ENCODE results near the gene RCBTB2.

The RCBTB2 gene

DNA sequence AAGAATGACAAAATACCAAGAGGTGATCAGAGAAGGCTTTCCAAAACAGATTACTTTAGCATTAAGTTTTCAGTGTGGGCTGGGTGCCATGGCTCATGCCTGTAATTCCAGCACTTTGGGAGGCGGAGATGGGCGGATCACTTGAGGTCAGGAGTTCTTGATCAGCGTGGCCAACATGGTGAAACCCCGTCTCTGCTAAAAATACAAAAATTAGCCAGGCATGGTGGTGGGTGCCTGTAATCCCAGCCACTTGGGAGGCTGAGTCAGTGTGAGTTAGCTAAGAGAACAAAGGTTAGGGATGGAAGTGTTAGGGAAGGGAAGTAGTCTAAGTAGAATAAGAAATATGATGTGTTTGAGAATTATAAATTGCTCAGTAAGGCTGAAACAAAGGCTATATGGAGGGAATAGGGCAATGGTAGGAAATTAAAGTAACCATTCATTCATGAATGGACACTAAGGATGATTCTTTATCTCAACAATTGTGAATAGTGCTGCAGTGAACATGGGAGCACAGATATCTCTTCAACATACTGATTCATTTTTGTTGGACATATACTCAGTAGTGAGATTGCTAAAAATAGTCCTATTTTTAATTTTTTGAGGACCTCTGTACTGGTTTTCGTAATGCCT is 3.9 kb upstream of the RCBTB2 start:
- TF ChIP-seq ZNF274 (IDR thresholded peaks at IDR 0.05; ENCODE audit: low read depth, low read length) (no peak), SUZ12 (IDR thresholded peaks at IDR 0.05; ENCODE audit: extremely low read depth, insufficient read depth, insufficient read length) (no peak), YY1 (IDR thresholded peaks at IDR 0.05; ENCODE audit: insufficient read depth, insufficient read length) (no peak)

DNA sequence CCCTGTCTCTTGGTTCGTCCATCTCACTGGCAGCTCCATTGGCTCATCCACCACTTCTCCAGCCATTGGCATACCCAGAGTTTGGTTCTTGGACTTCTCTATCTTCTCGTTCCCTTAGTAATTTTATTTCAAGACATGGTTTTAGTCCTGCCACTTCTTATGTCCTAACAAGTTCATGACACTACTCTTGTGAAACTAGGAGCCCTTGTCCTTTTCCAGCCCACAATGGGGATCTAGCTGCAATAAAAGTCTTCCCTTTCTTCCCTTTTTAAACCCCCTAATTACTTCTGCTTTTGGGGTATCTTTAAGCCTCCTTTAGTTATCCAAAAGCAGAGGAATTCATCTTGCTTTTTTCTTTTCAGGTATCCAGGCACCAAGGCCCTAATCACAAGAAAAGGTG is 2.9 kb upstream of the RCBTB2 start:
- no peak for DNase-seq (ENCODE audit: low read depth, low spot score)
- H3K4me1 ChIP-seq (ENCODE audit: insufficient read depth, insufficient read length), result no peaks in the 10 kb centered on the region
- H3K9me3 ChIP-seq (ENCODE audit: insufficient read depth, low read length), result no peaks in the 10 kb centered on the region
- no peaks in the 10 kb centered on the region for H3K36me3 ChIP-seq (ENCODE audit: insufficient read depth, insufficient read length, low read length)
- no peak for TF ChIP-seq SUZ12 (IDR thresholded peaks at IDR 0.05; ENCODE audit: extremely low read depth, insufficient read depth, insufficient read length)
- no peak for TF ChIP-seq YY1 (IDR thresholded peaks at IDR 0.05; ENCODE audit: insufficient read depth, insufficient read length)
- no peak for TF ChIP-seq ZNF274 (IDR thresholded peaks at IDR 0.05; ENCODE audit: low read depth, low read length)
- no peak overlapping the region for H3K4me3 ChIP-seq (ENCODE audit: insufficient read length, low read depth)
- no peak overlapping the region for H3K9ac ChIP-seq (ENCODE audit: insufficient read length, low read depth)
- H3K27me3 ChIP-seq (ENCODE audit: insufficient read depth, insufficient read length), result no peaks in the 10 kb centered on the region

More for the DNA sequence above, 3.9 kb upstream of the RCBTB2 start:
- Histone ChIP-seq H3K4me3 (ENCODE audit: insufficient read length, low read depth) (no peak overlapping the region), H3K4me1 (ENCODE audit: insufficient read depth, insufficient read length) (no peaks in the 10 kb centered on the region), H3K27me3 (ENCODE audit: insufficient read depth, insufficient read length) (no peaks in the 10 kb centered on the region), H3K36me3 (ENCODE audit: insufficient read depth, insufficient read length, low read length) (no peaks in the 10 kb centered on the region), H3K9ac (ENCODE audit: insufficient read length, low read depth) (no peak overlapping the region), H3K9me3 (ENCODE audit: insufficient read depth, low read length) (no peaks in the 10 kb centered on the region)
- DNase-seq (ENCODE audit: low read depth, low spot score), result no peak

DNA sequence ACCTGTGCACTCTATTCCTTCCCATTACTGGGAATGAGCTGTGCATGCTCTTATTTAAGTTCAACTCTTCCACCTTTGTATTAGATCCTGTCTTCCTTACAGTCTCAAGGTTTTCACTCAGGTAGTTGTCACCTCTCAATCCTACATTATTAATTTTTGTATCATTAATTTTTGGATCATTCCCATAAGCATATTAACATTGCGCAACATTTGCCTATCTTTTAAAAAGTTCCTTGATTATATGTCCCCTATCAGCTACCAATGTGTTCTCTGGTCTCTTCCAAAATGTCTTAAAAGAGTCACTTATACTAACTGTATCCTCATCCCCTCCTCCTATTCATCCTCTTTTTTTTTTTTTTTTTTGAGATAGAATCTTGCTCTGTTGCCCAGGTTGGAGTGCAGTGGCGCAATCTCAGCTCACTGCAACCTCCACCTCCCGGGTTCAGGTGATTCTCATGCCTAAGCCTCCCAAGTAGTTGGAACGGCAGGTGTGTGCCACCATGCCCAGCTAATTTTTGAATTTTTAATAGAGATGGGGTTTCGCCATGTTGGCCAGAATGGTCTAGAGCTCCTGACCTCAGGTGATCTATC is 2.1 kb upstream of the RCBTB2 start:
- H3K9ac ChIP-seq (ENCODE audit: insufficient read length, low read depth), result no peak overlapping the region
- no peak overlapping the region for H3K4me3 ChIP-seq (ENCODE audit: insufficient read length, low read depth)
- no peaks in the 10 kb centered on the region for H3K36me3 ChIP-seq (ENCODE audit: insufficient read depth, insufficient read length, low read length)
- no peak for DNase-seq (ENCODE audit: low read depth, low spot score)
- no peaks in the 10 kb centered on the region for H3K27me3 ChIP-seq (ENCODE audit: insufficient read depth, insufficient read length)
- no peaks in the 10 kb centered on the region for H3K4me1 ChIP-seq (ENCODE audit: insufficient read depth, insufficient read length)
- no peaks in the 10 kb centered on the region for H3K9me3 ChIP-seq (ENCODE audit: insufficient read depth, low read length)
- TF ChIP-seq ZNF274 (IDR thresholded peaks at IDR 0.05; ENCODE audit: low read depth, low read length), result no peak
- no peak for TF ChIP-seq SUZ12 (IDR thresholded peaks at IDR 0.05; ENCODE audit: extremely low read depth, insufficient read depth, insufficient read length)
- TF ChIP-seq YY1 (IDR thresholded peaks at IDR 0.05; ENCODE audit: insufficient read depth, insufficient read length), result no peak

DNA sequence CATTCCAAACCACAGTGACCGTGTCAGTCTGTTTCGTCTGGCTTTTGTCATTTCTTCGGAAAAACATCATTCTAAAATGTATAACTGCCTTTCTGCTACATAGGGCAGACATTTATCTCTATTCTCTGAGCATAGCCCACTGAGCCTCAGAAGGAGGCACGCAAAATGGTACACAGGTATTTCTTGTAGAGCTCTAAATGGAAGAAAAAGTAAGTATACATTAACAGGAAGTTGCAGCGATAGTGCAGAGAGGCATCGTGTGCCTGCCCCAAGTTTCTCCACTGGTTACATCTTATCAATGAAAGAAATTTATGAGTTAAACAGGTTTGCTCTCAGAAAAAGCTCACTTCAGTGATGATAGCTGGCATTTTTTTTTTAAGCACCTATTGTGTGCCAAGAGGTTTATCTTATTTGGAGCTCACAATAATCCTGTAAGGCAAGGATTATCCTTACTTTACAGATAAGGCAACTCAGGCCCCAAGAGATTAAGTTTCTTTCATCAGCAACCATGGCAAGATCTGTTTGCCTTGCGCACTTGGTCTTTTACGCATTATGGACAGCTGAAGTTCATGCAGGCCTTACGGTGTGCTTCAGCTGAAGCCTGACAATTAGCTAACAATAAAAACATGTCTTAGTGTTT is 1.2 kb upstream of the RCBTB2 start:
- TF ChIP-seq SUZ12 (IDR thresholded peaks at IDR 0.05; ENCODE audit: extremely low read depth, insufficient read depth, insufficient read length) (no peak), ZNF274 (IDR thresholded peaks at IDR 0.05; ENCODE audit: low read depth, low read length) (no peak), YY1 (IDR thresholded peaks at IDR 0.05; ENCODE audit: insufficient read depth, insufficient read length) (no peak)
- Histone ChIP-seq H3K9me3 (ENCODE audit: insufficient read depth, low read length) (no peaks in the 10 kb centered on the region), H3K36me3 (ENCODE audit: insufficient read depth, insufficient read length, low read length) (no peaks in the 10 kb centered on the region), H3K9ac (ENCODE audit: insufficient read length, low read depth) (no peak overlapping the region), H3K27me3 (ENCODE audit: insufficient read depth, insufficient read length) (no peaks in the 10 kb centered on the region), H3K4me3 (ENCODE audit: insufficient read length, low read depth) (no peak overlapping the region), H3K4me1 (ENCODE audit: insufficient read depth, insufficient read length) (no peaks in the 10 kb centered on the region)
- DNase-seq (ENCODE audit: low read depth, low spot score), result no peak

DNA sequence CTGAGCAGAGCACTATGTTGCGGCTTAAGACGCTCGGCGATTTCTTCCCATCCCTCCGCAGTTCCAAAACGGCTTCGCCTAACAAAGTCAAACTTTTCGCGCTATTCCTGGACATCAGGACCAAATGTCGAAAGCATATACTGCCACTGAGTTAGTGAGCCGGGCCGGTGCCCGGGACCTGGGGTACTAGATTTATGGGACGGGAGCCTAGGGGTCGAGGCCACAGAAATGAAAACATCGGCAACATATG is 699 bp downstream of the RCBTB2 start:
- Histone ChIP-seq H3K9ac (ENCODE audit: insufficient read length, low read depth) (peak overlapping the region; percentile 77), H3K27me3 (ENCODE audit: insufficient read depth, insufficient read length) (no peaks in the 10 kb centered on the region), H3K36me3 (ENCODE audit: insufficient read depth, insufficient read length, low read length) (no peaks in the 10 kb centered on the region), H3K4me1 (ENCODE audit: insufficient read depth, insufficient read length) (no peaks in the 10 kb centered on the region), H3K9me3 (ENCODE audit: insufficient read depth, low read length) (no peaks in the 10 kb centered on the region), H3K4me3 (ENCODE audit: insufficient read length, low read depth) (peak overlapping the region; percentile 58)
- no peak for TF ChIP-seq ZNF274 (IDR thresholded peaks at IDR 0.05; ENCODE audit: low read depth, low read length)
- no peak for TF ChIP-seq SUZ12 (IDR thresholded peaks at IDR 0.05; ENCODE audit: extremely low read depth, insufficient read depth, insufficient read length)
- no peak for TF ChIP-seq YY1 (IDR thresholded peaks at IDR 0.05; ENCODE audit: insufficient read depth, insufficient read length)
- no peak for DNase-seq (ENCODE audit: low read depth, low spot score)

DNA sequence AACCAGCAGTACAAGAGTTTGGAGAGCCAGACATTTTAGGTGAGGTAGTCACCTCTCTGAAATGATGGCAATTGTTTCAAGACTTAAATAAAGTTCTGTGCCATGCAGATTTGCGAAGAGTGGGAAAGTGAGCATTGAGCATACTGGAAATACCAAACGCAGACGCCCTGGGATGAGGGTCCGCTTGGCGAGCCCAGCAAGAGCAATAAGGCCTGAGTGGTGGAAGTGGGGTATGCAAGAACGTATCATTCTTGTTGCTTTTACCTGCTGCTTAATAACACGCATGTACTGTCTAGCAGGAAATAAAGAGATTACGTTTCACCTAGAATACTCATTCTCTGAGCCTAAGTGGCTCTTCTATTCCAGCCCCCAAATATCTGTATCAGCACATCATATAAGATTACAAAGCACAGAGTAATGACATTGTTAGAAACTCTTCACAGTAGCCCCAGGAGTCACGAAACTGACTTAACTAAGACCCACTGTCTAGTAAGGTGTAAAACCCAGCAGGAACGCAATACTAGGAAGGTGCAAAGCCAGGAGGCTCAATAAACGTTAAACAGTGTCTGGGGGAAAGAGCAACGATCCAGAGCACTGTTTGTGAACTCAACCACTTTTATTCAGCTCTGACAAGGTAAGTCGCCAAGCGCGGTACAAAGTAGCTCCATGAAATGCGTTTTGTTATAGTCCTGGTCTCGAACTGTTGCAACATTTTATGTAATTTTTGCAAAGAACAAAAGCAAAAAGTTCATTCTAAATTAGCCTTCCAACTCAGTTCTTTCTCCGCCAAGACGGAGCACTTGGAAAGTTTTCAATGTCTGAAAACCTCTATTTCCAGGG is 1.2 kb downstream of the RCBTB2 start:
- peak overlapping the region; percentile 77 for H3K9ac ChIP-seq (ENCODE audit: insufficient read length, low read depth)
- DNase-seq (ENCODE audit: low read depth, low spot score), result no peak
- H3K27me3 ChIP-seq (ENCODE audit: insufficient read depth, insufficient read length), result no peaks in the 10 kb centered on the region
- peak overlapping the region; percentile 58 for H3K4me3 ChIP-seq (ENCODE audit: insufficient read length, low read depth)
- no peaks in the 10 kb centered on the region for H3K36me3 ChIP-seq (ENCODE audit: insufficient read depth, insufficient read length, low read length)
- no peaks in the 10 kb centered on the region for H3K9me3 ChIP-seq (ENCODE audit: insufficient read depth, low read length)
- H3K4me1 ChIP-seq (ENCODE audit: insufficient read depth, insufficient read length), result no peaks in the 10 kb centered on the region
- no peak for TF ChIP-seq SUZ12 (IDR thresholded peaks at IDR 0.05; ENCODE audit: extremely low read depth, insufficient read depth, insufficient read length)

DNA sequence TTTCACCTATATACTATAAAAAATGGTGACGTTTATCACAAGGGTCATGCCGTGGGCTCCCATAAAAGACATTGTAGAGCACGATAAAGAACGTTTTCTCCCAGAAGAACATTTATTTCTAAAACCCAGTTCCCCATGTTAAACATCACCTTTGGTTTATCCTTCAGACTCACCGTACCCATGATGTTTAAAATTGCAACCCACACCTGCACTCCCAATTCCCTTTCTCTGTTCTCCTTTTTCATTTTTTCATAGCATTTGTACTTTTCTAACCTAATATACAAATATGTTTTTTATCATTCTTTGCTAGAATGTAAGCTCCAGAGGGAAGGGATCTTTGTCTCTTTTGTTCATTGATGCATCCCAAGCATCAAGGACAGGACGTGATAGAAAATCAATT is 2.0 kb downstream of the RCBTB2 start:
- Histone ChIP-seq H3K9ac (ENCODE audit: insufficient read length, low read depth) (no peak overlapping the region), H3K4me3 (ENCODE audit: insufficient read length, low read depth) (no peak overlapping the region), H3K4me1 (ENCODE audit: insufficient read depth, insufficient read length) (no peaks in the 10 kb centered on the region), H3K27me3 (ENCODE audit: insufficient read depth, insufficient read length) (no peaks in the 10 kb centered on the region), H3K9me3 (ENCODE audit: insufficient read depth, low read length) (no peaks in the 10 kb centered on the region), H3K36me3 (ENCODE audit: insufficient read depth, insufficient read length, low read length) (no peaks in the 10 kb centered on the region)
- TF ChIP-seq SUZ12 (IDR thresholded peaks at IDR 0.05; ENCODE audit: extremely low read depth, insufficient read depth, insufficient read length) (no peak), ZNF274 (IDR thresholded peaks at IDR 0.05; ENCODE audit: low read depth, low read length) (no peak), YY1 (IDR thresholded peaks at IDR 0.05; ENCODE audit: insufficient read depth, insufficient read length) (no peak)
- DNase-seq (ENCODE audit: low read depth, low spot score), result no peak
